HepG2 (cell line): ENCODE measurements around the gene GPR107. TPM values are rescaled to one million over a fixed set of nuclear protein-coding genes. Genes with fewer than 3 reads are reported as not detected.

Experiments
- ATAC-seq: fragments of 200-7000 bp; cut with Tn5 transposase; 3 replicates; pipeline ENCODE4 v1.9.1; 2020; ENCODE audit warnings: mild to moderate bottlenecking, moderate library complexity
- BruUV-seq: library from RNA; stranded (reverse); fragments of 400-500 nt; replicated peaks from 2 replicates; lab custom pipeline; 2021; lab: Mats Ljungman, UMichigan
- CTCF ChIA-PET: fragments of 300-600 bp; formaldehyde crosslinking; extraction: SDS; loops from one replicate; lab custom pipeline; 2021; ENCODE audit warnings: low total read pairs, inconsistent platforms, low intra/inter-chr PET ratio; lab: Yijun Ruan, JAX
- POLR2A ChIA-PET: fragments of 350-600 bp; sonication (Branson Sonifier 250); formaldehyde crosslinking; loops from one replicate; lab custom pipeline; 2020; ENCODE audit warnings: antibody characterized with exemption, inconsistent platforms; lab: Yijun Ruan, JAX
- DNase-seq: peaks from one replicate; pipeline ENCODE4 v3.0.0-alpha.2; 2015; ENCODE audit warnings: low spot score
- FAIRE-seq: peaks from 3 replicates; lab custom pipeline; 2011; peaks lifted over from hg19 to GRCh38; lab: Jason Lieb, UNC
- H2AFZ ChIP-seq: one replicate; pipeline ENCODE4 v1.6.1; 2011; ENCODE audit warnings: low read length, inconsistent platforms
- H3K27ac ChIP-seq: fragments of 300-600 bp; 3 replicates; pipeline ENCODE4 v1.8.0; 2011; ENCODE audit warnings: mixed run types, mild to moderate bottlenecking, mixed read lengths, low read length, inconsistent platforms; ENCODE audit not compliant: insufficient read depth; ENCODE audit errors: extremely low read length
- H3K27me3 ChIP-seq, 2 experiments: fragments of 200-600 bp in 1 of 2; 2 replicates in 1 of 2; 3 replicates in 1 of 2; pipeline versions ENCODE4 v1.6.0 to v1.8.0; 2011; ENCODE audit warnings: low read length in 2 of 2, mild to moderate bottlenecking in 2 of 2, moderate library complexity in 2 of 2, inconsistent platforms in 1 of 2; ENCODE audit not compliant: insufficient read depth in 2 of 2, control insufficient read depth in 1 of 2
- H3K36me3 ChIP-seq, 2 experiments: fragments of 200-600 bp in 1 of 2; replicated peaks in 1 of 2; 2 replicates in 1 of 2; 3 replicates in 1 of 2; pipeline versions ENCODE4 v1.5.1 to v1.8.0; 2011; ENCODE audit warnings: low read length in 2 of 2, inconsistent platforms in 1 of 2; ENCODE audit not compliant: insufficient read depth in 2 of 2, control insufficient read depth in 1 of 2
- H3K4me1 ChIP-seq: 2 replicates; pipeline ENCODE4 v1.5.1; 2012; ENCODE audit warnings: low read length, inconsistent platforms; ENCODE audit not compliant: insufficient read depth
- H3K4me2 ChIP-seq: 2 replicates; pipeline ENCODE4 v1.6.0; 2011; ENCODE audit warnings: low read depth, low read length, inconsistent platforms
- H3K4me3 ChIP-seq, 3 experiments: fragments of 200-600 bp in 1 of 3; sonication (generic), shearing (Covaris generic) in 1 of 3; replicated peaks in 1 of 3; 2 replicates each; pipeline ENCODE4 v1.5.1; 2011 to 2016; ENCODE audit warnings: low read length in 3 of 3, inconsistent platforms in 2 of 3, low read depth in 2 of 3, mild to moderate bottlenecking in 2 of 3, control low read depth in 1 of 3, mixed read lengths in 1 of 3; ENCODE audit not compliant: insufficient read depth in 1 of 3
- H3K79me2 ChIP-seq: one replicate; pipeline ENCODE4 v1.6.1; 2011; ENCODE audit warnings: low read length, inconsistent platforms; ENCODE audit not compliant: insufficient read depth
- H3K9ac ChIP-seq: 2 replicates; pipeline ENCODE4 v1.6.0; 2011; ENCODE audit warnings: mild to moderate bottlenecking, low read depth, low read length, inconsistent platforms; ENCODE audit not compliant: insufficient read depth
- H3K9me3 ChIP-seq: 2 replicates; pipeline ENCODE4 v1.5.1; 2012; ENCODE audit warnings: mild to moderate bottlenecking, low read length
- H4K20me1 ChIP-seq: 2 replicates; pipeline ENCODE4 v1.6.0; 2011; ENCODE audit warnings: inconsistent platforms, mild to moderate bottlenecking, low read length, moderate library complexity; ENCODE audit not compliant: insufficient read depth
- BRD4 ChIP-seq: sonication (generic); formaldehyde crosslinking; IDR thresholded peaks from 2 replicates; pipeline ENCODE4 v1.4.0; 2020; ENCODE audit warnings: missing genetic modification reagents
- HOXA7 ChIP-seq: sonication (generic); formaldehyde crosslinking; IDR thresholded peaks from 2 replicates; pipeline ENCODE4 v1.8.1; 2022; ENCODE audit warnings: mild to moderate bottlenecking, missing genetic modification reagents, moderate library complexity
- IRF1 ChIP-seq: sonication (generic); formaldehyde crosslinking; IDR thresholded peaks from 2 replicates; pipeline ENCODE4 v1.4.0; 2020; ENCODE audit warnings: low read depth, mild to moderate bottlenecking, missing genetic modification reagents
- KDM2A ChIP-seq: sonication (generic); formaldehyde crosslinking; IDR thresholded peaks from 2 replicates; pipeline ENCODE4 v1.4.0; 2020; ENCODE audit warnings: low read depth, missing genetic modification reagents, borderline replicate concordance
- NR2F1 ChIP-seq, 2 experiments: fragments of 450-650 bp in 1 of 2; formaldehyde crosslinking in 1 of 2; IDR thresholded peaks; 2 replicates each; pipeline versions ENCODE4 v1.5.0 to v1.6.1; 2016 to 2020; ENCODE audit warnings: mild to moderate bottlenecking in 1 of 2, missing compliant biosample characterization in 1 of 2, missing genetic modification reagents in 1 of 2, moderate library complexity in 1 of 2
- PBX2 ChIP-seq: IDR thresholded peaks from 2 replicates; pipeline ENCODE4 v1.6.1; 2016; ENCODE audit warnings: control low read depth
- SMAD9 ChIP-seq: sonication (generic); formaldehyde crosslinking; IDR thresholded peaks from 2 replicates; pipeline ENCODE4 v1.5.1; 2020; ENCODE audit warnings: mild to moderate bottlenecking, missing genetic modification reagents
- SSRP1 ChIP-seq: IDR thresholded peaks from 2 replicates; pipeline ENCODE4 v1.6.1; 2016; ENCODE audit warnings: control low read depth
- YEATS2 ChIP-seq: sonication (generic); formaldehyde crosslinking; IDR thresholded peaks from 2 replicates; pipeline ENCODE4 v1.4.0; 2020; ENCODE audit warnings: missing genetic modification reagents, borderline replicate concordance
- ZBTB7B ChIP-seq: sonication (generic); formaldehyde crosslinking; IDR thresholded peaks from 2 replicates; pipeline ENCODE4 v1.4.0; 2020; ENCODE audit warnings: missing genetic modification reagents
- ZNF343 ChIP-seq: sonication (generic); formaldehyde crosslinking; IDR thresholded peaks from 2 replicates; pipeline ENCODE4 v1.4.0; 2020; ENCODE audit warnings: mild to moderate bottlenecking, missing genetic modification reagents
- ZNF749 ChIP-seq: sonication (generic); formaldehyde crosslinking; IDR thresholded peaks from 2 replicates; pipeline ENCODE4 v1.8.0; 2022; ENCODE audit warnings: mild to moderate bottlenecking, missing genetic modification reagents, moderate library complexity, borderline replicate concordance
- ZNF800 ChIP-seq: sonication (generic); formaldehyde crosslinking; IDR thresholded peaks from 2 replicates; pipeline ENCODE4 v1.4.0; 2020; ENCODE audit warnings: missing genetic modification reagents
- whole genome bisulfite sequencing: methylation state at CpG from one replicate; pipeline ENCODE4 v1.1.6; 2017; ENCODE audit warnings: low lambda C conversion rate; 5-methylcytosine and 5-hydroxymethylcytosine counted together
- in situ Hi-C: cut with HindIII; loops from 2 replicates; pipeline ENCODE4 v1.10.0; 2017; ENCODE audit warnings: low pct_unique_long_range_greater_than_20kb; ENCODE audit not compliant: extremely low pct_ligation_motif_present
- intact Hi-C: fragments of 100-400 bp; cut with micrococcal nuclease; formaldehyde crosslinking; loops from one replicate; pipeline ENCODE4 v1.10.0; 2022; ENCODE audit not compliant: unreplicated experiment
- polyA plus RNA-seq, 8 experiments: library from polyadenylated mRNA; depleted of rRNA in 3 of 8; stranded (reverse) in 7 of 8; unstranded in 1 of 8; fragments of >200 nt; fragmentation: Illumina TruSeq in 4 of 8; extraction: Trizol in 4 of 8; gene quantifications; 2 replicates each; pipeline versions ENCODE4 v1.2.1 to v1.2.3, GENCODE V29; 2011 to 2016; ENCODE audit warnings: low read depth in 4 of 8, missing spikeins in 1 of 8, mixed read lengths in 1 of 8; ENCODE audit not compliant: insufficient read depth in 1 of 8
- total RNA-seq, 5 experiments: library from RNA; depleted of rRNA; stranded (reverse); fragments of >200 nt; fragmentation: Illumina TruSeq; extraction: Trizol; gene quantifications; 2 replicates each; pipeline ENCODE4 v1.2.3, GENCODE V29; 2016; ENCODE audit warnings: low read depth in 1 of 5
- TF ChIP-seq, protein P1 (sequence below): sonication (generic); formaldehyde crosslinking; IDR thresholded peaks from 2 replicates; pipeline ENCODE4 v1.4.0; 2020; ENCODE audit warnings: missing genetic modification reagents, mild to moderate bottlenecking, borderline replicate concordance

Gene GPR107
- total and polyA plus RNA-seq, 2 of the 13 experiments (the other 11 are each of a cell fraction or from before 2014, with no cell fraction given) = 22.5 to 24.4 TPM

DNA sequence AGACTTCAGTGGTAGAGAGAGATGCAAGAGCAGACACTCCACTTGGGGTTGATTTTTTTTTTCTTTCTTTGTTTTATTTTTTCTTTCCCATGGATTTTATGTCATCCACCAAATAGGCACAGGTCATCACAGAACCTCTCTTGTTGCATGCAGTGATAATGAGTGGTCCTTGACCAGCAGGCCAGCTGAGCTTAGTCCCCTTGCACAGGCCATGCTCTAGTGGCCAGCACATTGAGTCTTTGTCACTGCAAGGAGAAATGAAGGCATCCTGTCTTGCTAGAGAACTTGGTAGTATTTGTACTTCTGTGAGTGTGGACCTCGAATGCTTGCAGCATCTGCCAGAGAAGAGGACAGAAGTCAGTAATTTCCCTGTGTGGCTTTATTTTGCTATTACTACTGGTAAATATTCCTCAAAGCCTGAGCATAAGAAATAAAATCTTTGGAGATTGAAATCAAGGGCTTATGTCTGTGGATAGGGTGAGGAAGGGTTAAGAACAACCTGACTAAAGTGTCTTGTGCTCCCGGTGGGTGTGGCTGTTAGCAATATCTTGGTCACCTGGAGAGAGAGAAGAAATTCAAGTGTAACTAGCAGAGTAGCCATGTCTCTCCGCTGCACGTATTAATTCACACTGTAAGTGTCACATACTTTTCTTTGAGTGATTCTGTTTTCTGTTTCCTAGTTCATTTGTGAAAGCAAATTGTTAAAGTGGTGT lies 73.2 kb downstream of the GPR107 start:
- ATAC-seq = no peak
- intact Hi-C loops (no loop called here), in situ Hi-C loops (no loop called here)
- Histone ChIP-seq H3K9me3 (no peaks in the 10 kb centered on the region), H3K4me1 (no peaks in the 10 kb centered on the region), H3K27ac (no peak overlapping the region), H2AFZ (no peak overlapping the region), H3K9ac (no peak overlapping the region), H3K4me3 (no peak overlapping the region), H3K4me2 (no peak overlapping the region), H3K36me3 (peaks cover 10 to 36% of the 10 kb centered on the region in 2 experiments; a peak in 4 of 5 replicates), H4K20me1 (no peaks in the 10 kb centered on the region), H3K27me3 (no peaks in the 10 kb centered on the region), H3K79me2 (no peaks in the 10 kb centered on the region)
- 82% methylated on average over 4 of the region's 4 CpGs for WGBS
- no TSS peak for BruUV-seq
- ChIA-PET POLR2A (no interaction called here), CTCF (no interaction called here)
- FAIRE-seq = no peak
- no peak for TF ChIP-seq ZNF749 (CRISPR knock-in tag)
- no peak for TF ChIP-seq NR2F1 (CRISPR knock-in tag; IDR thresholded peaks at IDR 0.05)
- no peak for TF ChIP-seq SSRP1 (CRISPR knock-in tag)
- no peak for TF ChIP-seq ZNF800 (CRISPR knock-in tag)
- TF ChIP-seq YEATS2 (CRISPR knock-in tag) = no peak
- no peak for TF ChIP-seq ZNF343
- TF ChIP-seq PBX2 = no peak
- no peak for TF ChIP-seq IRF1
- TF ChIP-seq, protein P1, sequence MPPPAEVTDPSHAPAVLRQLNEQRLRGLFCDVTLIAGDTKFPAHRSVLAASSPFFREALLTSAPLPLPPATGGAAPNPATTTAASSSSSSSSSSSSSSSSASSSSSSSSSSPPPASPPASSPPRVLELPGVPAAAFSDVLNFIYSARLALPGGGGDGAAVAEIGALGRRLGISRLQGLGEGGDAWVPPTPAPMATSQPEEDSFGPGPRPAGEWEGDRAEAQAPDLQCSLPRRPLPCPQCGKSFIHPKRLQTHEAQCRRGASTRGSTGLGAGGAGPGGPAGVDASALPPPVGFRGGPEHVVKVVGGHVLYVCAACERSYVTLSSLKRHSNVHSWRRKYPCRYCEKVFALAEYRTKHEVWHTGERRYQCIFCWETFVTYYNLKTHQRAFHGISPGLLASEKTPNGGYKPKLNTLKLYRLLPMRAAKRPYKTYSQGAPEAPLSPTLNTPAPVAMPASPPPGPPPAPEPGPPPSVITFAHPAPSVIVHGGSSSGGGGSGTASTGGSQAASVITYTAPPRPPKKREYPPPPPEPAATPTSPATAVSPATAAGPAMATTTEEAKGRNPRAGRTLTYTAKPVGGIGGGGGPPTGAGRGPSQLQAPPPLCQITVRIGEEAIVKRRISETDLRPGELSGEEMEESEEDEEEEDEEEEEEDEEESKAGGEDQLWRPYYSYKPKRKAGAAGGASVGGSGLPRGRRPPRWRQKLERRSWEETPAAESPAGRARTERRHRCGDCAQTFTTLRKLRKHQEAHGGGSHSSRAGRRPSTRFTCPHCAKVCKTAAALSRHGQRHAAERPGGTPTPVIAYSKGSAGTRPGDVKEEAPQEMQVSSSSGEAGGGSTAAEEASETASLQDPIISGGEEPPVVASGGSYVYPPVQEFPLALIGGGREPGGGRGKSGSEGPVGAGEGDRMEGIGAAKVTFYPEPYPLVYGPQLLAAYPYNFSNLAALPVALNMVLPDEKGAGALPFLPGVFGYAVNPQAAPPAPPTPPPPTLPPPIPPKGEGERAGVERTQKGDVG (CRISPR knock-in tag) = no peak
- no peak for TF ChIP-seq ZBTB7B (CRISPR knock-in tag)
- no peak for TF ChIP-seq HOXA7 (CRISPR knock-in tag)
- no peak for TF ChIP-seq BRD4 (CRISPR knock-in tag)
- no peak for TF ChIP-seq SMAD9 (CRISPR knock-in tag)
- no peak for TF ChIP-seq KDM2A (CRISPR knock-in tag)
- no peak for DNase-seq
